NCI-H146 treated with DMSO at 0.1 percent for 48 hours (cell line): Measurements from ENCODE around the gene GAS2L2.

Source experiments
- DNase-seq: peaks from one replicate; lab custom pipeline; 2025; ENCODE audit not compliant: unreplicated experiment; lab: John Stamatoyannopoulos, UW

GAS2L2 gene

GRCh38 chr17:35752945-35753764, at the start of gene GAS2L2:
GAS2L2 (minus strand) TSS chr17:35753239; CDS start chr17:35752850, 389 bp downstream.
- no peak for DNase-seq

GRCh38 chr17:35801583-35802224, 48.7 kb upstream of the GAS2L2 start:
- no peak for DNase-seq

GRCh38 chr17:35799942-35800341, 46.9 kb upstream of the GAS2L2 start:
- DNase-seq, result no peak

- no peak for DNase-seq
Observed at GRCh38 chr17:35797918-35798317, 44.9 kb upstream of the GAS2L2 start.

- no peak for DNase-seq
Observed at GRCh38 chr17:35797370-35797769, 44.3 kb upstream of the GAS2L2 start.

- no peak for DNase-seq
Observed at GRCh38 chr17:35796942-35797341, 43.9 kb upstream of the GAS2L2 start.

GRCh38 chr17:35795871-35796265, 42.8 kb upstream of the GAS2L2 start:
- no peak for DNase-seq

- peak; percentile 26 for DNase-seq
Observed at GRCh38 chr17:35795007-35795870, 42.2 kb upstream of the GAS2L2 start, which contains the start of gene MMP28. MMP28 (minus strand) TSS chr17:35795641; CDS start chr17:35795377, 264 bp downstream.

- DNase-seq, result no peak
Observed at GRCh38 chr17:35793257-35793656, 40.2 kb upstream of the GAS2L2 start.

- DNase-seq, result no peak
Observed at GRCh38 chr17:35791681-35792350, 38.8 kb upstream of the GAS2L2 start.

GRCh38 chr17:35790841-35791240, 37.8 kb upstream of the GAS2L2 start:
- no peak for DNase-seq

- DNase-seq, result no peak
Observed at GRCh38 chr17:35788477-35789368, 35.7 kb upstream of the GAS2L2 start.

- no peak for DNase-seq
Observed at GRCh38 chr17:35786941-35787432, 33.9 kb upstream of the GAS2L2 start.

- DNase-seq, result no peak
Observed at GRCh38 chr17:35784895-35785294, 31.9 kb upstream of the GAS2L2 start.

GRCh38 chr17:35780950-35781349, 27.9 kb upstream of the GAS2L2 start:
- DNase-seq, result no peak

- no peak for DNase-seq
Observed at GRCh38 chr17:35778641-35779196, 25.7 kb upstream of the GAS2L2 start.

- no peak for DNase-seq
Observed at GRCh38 chr17:35775583-35775982, 22.5 kb upstream of the GAS2L2 start.

GRCh38 chr17:35775039-35775438, 22.0 kb upstream of the GAS2L2 start:
- no peak for DNase-seq

GRCh38 chr17:35774499-35774898, 21.5 kb upstream of the GAS2L2 start:
- no peak for DNase-seq
